NCI-H128 (cell line): ENCODE results near the gene CEP57L1.
A peak's percentile ranks its signal among the peaks of the same experiment; 100 is the strongest.

Source experiments
- DNase-seq: peaks from one replicate; lab custom pipeline; 2025; ENCODE audit not compliant: unreplicated experiment; lab: John Stamatoyannopoulos, UW

Gene CEP57L1

DNA sequence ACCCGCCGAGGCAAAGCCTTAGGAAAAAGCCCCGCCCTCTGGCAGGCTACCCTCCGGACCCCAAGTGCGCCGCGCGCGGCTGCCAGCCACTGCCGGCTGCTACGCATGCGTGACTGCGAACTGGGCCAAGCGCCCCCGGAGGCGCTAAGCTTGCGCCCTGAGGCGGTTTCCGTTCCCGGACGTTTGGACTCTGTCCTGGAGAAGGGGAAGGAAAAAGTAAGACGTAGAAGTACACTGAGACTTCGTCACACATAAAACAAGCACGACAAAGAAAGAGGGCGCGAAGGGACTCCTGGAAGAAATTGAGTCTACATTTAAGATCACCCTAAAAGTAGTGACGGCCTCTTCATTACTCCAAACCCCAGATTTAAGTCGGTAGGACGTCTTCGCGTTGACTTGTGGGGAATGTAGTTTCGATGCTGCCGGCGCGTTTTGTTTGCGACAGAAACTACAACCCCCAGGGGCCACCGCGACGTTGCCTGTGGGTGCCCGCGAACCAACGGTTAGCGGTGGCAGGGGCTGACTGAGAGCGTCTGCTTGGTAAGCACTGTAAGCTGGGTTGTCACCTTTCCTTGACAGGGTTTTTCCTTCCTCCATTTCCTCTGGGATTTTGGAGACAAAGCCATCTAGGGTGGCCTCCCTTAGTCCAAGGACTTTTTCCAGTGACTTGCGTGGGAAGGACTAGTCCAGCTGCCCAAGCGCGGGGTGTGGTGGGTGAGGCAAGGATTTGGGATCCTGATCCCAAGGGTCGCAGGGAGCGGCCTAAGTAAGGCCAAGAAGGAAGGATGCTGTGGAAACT, at the start of gene CEP57L1:
Gene CEP57L1 (plus strand): TSS at position 472 of the 799 bp plus-strand sequence. CDS start 49,715 bp downstream, outside the sequence.
- peak; percentile 94 for DNase-seq

DNA sequence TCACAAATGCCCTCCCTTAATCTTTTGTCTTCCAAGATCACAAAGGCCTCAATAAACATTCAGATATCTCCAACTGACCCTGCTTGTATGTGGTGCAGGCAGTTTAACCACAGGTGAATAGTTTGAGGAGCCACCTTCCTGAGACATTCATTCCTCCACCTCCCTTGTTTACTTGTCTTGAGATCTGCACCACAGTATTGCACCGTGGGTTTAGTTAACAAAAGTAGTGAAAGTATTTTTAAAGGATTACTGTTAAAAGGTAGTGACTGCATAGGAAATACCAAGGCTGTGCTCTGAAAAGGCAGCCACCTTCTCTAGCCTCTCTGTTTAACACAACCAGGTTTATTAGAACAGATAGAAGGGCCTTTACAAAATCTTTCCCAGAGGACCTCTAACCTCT, 47.1 kb upstream of the CEP57L1 start:
- no peak for DNase-seq

DNA sequence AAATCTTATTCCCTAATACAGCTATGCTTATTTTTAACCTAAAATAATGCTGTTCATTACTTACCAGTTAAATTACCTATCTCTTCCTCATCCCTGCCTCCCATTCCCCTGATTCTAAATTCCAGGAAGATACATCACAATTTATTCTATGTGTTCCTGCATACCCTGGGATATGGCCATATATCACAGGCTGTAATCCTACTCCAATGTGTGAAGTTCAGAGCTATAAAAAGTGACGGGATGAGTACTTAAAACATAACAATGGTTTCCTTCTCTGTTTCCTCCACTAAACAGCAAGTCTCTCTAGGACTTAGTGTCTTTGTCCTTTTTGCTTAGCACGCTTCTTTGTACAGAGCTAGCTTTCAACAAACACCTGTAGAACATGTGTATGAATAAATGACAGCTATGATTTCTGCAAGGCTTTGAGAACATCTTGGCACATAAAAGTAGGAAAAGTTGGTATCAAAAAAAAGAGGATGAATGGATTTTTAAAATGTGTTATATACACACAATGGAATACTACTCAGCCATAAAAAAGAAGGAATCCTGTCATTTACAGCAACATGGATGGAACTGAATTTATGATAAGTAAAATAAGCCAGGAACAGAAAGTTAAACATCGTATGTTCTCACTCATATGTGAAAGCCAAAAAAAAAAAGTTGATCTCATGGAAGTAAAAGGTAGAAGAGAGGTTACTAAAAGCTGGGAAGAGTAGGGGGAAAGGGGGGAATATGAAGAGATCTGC, 46.5 kb upstream of the CEP57L1 start:
- DNase-seq, result no peak

DNA sequence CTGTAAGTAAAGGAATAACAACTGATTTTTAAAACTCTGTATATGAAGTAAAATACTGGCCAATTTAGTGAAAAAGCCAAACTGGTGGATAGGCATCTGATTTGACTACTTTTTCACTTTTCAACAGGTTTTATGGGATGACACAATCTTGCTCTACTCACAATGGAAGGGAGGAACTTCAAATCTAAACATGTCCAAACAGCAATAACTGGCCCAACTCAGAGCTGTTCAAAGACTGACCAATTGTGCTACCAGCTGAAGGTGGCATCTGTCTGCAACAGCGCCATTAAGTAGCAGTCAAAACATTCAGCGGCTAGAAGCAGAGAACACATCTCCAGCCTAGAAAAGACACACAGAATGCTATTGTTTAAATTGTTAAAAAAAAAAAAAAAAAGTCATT, 45.3 kb upstream of the CEP57L1 start:
- DNase-seq, result no peak

DNA sequence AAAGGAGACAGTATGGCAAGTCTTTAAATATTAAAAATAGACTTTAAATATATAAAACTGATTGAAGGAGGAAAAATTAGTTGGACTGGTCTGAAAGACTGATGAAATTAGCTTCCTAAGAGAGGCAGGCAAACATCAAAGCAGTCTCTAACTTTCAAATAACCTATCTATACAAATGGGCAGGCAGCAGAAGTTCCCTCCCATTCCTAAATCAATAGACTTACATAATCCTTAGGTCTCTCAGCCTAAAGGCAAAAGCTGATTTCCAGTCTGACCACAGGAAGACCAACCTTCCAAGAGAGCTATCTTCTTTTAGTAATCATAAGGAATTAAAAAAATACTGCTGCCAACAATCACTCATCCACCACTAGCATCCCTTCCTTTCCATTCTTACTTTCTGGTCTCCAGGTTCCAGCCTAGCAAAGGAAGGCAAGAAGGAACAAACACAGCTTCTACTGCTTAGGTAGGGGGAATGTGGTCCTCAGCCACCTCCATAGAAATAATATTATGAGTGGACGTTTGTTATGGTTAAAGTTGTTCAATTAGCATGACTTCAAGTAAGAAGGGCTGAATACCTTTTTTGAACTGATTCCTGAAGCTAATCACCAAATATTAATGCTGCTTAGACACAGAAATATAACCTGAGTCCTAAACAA, 44.7 kb upstream of the CEP57L1 start:
- no peak for DNase-seq

DNA sequence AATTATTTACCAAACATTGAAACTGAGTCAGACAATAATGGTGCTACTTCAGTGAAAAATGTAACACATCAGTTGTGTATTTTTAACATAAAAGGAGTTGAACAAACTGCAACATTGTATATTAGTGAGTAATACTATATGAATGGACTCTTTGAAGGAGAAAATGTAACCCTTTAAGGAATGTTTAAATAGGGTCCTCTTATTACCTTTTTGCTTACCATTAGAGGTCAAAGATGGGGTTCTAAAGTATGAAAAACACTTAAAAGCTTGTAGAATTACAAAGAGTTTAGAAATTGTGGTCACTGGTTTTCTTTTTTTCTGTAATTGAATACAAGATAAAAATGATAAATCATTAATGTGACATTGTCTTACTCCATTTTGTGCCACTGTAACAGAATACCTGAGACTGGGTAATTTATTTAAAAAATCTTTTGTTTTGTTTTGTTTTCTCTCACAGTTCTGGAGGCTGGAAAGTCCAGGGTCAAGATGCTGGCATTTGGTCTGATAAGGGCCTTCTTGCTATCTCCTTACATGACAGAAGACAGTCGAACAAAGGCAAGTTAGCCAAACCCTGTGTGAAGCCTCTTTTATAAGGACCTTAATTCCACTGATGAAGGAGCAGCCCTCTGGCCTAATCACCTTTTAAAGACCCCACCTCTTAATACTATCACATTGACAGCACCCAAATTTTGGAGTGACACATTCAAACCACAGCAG, 43.8 kb upstream of the CEP57L1 start:
- DNase-seq, result no peak

DNA sequence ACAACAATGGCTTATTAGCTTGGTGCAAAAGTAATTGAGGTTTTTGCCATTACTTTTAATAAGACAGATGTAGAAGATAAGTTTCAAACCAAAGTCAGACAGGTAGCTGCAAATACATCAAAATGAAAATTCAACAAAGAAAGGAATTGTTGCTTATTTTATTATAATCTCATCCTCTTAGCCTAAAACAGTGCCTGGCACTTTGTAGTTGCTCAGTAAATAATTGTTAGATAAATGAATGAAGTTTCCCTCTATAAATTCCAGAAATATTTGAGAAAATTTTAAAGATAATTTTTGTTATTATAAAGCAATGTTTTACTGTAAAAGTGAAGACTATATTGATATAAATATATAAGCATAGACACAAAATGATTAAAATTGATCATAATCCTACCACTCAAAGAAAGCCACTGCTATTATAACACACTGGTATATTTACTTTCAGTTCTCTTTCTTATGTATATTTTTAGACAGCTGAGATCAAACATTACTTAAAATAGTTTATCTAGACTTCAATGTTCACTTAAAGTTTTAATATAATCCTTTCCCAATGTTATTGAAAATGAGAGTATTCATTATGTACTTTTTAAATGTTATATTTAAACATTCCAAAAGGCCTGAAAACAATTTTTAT, 43.2 kb upstream of the CEP57L1 start:
- no peak for DNase-seq

DNA sequence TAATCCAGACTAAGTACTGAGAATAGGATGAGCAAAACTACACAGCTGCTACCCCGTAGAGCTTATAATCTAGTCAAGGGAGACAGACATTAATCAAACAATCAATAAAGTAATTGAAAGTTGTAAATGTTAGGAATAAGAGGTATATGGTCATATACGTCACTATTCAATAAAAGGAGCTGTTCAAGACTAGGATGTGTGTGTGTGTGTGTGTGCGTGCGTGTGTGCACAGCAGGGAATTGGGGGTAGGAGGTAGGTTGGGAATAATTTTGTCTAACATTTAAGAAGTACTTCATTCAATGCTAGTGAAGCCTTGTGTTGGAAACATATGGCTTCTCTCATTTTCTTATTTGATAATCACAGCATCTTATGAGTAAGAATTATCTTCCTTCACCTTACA, 42.5 kb upstream of the CEP57L1 start:
- DNase-seq, result no peak

DNA sequence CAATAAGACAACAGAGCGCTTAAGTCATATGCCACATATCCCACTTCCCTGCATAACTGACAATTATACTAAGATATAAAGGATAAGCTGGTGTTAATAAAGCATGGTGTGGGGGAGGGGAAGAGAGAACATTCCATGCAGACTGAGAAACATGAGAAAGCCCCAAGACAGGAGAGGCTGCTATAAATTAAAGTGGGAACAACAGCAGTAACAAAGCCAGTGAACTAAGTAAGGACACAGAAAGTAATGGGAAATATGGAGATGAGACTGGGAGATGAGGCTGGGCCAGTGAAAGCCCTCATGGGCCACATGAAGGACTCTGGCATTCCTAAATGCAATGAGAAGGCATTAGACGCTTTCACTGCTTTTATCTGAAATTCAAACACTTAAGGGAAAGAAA, 42.0 kb upstream of the CEP57L1 start:
- no peak for DNase-seq

DNA sequence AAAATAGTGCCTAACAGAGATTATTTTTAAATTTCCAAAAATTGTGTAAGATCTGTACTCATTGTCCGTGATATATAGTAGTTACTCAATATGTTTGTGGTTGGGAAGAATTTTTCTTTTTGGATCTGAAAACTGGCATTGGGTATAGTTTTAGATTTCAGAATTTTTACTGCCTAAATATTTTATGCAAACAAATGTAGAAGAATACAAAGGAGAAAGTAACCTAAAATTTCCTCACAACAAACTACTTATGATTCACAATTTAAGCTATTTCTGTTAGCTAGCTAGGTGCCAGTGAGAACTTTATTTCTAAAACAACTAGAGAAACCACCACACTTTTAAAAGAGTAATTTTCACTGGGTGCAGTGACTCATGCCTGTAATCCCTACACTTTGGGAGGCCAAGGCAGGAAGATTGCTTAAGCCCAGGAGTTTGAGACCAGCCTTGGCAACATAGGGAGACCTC, 39.5 kb upstream of the CEP57L1 start:
- DNase-seq, result no peak

DNA sequence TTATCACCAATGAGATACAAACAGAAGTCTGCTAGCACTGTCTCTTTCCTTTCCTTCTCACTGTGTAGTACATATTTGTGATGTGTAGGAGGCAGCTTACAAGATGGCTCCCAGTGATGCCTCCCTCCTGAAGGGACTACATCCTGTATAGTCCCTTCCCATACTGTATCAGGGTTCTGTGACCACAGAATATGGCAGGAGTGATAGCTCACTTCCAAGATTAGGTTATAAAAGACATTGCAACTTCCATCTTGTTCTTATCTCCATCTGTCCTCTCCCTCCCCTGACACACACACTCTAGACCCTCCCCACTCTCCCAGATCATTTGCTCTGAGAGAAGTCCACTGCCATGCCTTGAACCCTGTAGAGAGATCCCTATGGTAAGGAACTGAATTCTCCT, 38.6 kb upstream of the CEP57L1 start:
- no peak for DNase-seq

DNA sequence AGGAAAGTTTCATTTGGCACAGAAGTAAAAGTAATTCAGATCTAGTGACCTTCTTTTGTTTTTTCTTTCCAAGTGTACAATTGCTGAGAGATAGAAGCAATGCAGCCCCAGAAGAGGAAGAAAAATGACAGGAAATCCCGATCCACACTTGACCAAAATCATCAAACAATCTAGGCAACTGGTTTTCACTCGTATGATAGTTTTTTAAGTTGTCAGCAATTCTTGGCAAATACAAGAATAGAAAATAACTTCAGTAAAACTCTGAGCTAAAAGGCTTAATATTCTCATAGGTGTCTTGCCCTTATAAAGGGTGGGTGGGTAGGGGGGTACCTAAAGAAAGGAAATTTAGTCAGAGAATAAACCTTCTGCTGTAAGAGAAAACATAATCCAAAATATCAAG, 36.7 kb upstream of the CEP57L1 start:
- no peak for DNase-seq

DNA sequence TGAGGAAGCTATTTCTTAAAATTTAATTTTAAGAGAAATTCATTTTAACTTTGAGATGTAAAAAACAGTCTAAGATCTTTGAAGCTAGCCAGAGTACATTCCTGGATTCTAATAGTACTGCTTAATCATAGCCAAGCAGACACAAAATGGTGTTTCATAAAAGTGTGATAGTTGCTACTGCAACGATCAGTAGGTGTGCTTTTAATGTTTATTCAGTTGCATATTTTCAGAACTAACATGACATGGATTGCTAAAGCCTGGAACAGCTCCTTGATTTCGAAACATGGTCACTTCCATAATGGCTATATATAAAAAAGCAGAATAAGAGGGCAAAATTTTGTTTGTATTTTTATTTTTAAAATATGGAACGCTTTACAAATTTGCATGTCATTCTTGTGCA, 36.2 kb upstream of the CEP57L1 start:
- no peak for DNase-seq

DNA sequence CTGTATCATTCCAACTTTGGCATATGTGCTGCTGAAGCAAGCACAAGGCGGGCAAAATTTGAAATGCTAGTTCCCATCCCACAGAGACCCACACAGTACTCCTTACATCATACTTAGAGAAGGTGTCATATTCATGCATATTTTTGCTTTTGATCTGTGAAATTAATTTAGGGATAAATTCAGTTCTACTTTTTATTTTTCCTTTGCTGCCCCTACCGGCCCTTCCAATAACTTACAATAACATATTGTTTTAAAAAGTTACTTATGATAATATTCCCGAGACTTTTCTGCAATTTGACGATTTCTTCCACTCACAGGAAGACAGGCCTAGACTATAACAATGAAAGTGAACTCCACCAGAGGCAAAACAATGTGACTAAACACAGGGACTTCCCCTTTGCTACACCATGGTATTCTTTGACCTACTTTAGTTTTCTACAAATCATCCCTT, 35.7 kb upstream of the CEP57L1 start:
- DNase-seq, result no peak

DNA sequence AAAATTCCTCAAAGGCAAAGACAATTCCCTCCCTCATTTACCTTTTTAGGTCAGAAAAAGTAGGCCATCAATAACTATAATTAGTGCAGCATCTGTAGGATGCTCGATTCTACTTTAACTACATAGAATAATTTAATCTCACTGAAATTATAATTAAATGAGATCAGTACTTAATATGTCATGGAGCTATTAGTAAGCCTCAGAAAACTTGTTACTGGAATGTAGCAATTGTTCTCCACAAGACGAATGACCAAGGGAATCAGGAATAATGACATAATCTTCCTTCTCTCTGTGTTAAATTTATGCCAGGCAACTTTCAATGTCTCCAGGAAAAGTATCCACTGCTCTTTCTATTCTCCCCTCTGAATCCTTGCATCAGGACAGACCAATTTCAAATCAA, 34.7 kb upstream of the CEP57L1 start:
- no peak for DNase-seq

DNA sequence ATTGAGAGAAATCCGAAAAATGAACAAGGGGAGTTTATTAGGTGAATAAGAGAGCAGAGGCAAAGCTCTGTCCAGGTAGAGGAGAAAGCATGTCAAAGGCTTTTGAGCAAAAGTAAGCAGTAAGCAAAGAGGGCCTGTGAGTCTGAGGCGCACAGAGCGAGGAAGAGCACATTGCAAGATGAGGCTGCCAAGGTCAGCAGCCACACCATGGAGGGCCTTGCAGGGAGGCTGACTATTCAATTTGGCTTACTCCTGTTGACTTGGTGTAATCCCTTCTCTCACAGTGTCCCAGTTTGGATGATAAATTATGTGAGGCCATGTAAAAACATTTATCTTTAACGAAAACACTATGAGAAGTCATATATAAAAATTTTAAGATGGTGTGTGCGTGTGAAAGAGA, 33.1 kb upstream of the CEP57L1 start:
- DNase-seq, result no peak

DNA sequence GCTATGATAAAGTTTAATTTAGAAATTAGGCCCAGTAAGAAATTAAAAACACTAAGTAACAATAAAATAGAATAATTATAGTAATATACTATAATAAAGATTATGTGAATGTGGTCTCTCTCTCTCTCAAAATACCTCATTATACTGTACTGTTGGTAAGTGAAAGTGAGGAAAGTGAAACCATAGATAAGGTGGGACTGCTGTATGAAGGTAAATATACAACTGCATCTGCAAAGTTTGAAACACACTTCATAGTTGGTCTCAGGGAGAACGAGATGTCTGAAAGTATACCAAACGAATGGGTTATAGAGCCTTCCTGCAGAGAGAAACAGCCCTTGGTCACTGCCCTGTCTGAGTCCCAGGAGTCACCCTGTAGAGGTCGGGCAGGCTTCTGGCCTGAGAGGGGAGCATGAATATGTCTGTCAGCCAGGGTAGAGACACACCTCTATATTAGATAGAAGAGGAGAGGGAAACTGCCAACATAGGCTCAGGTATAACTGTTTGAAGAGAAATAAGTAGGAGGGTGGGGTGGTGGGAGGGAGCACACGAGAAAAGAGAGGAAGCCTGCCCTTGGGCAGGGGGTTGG, 32.4 kb upstream of the CEP57L1 start:
- DNase-seq, result no peak

DNA sequence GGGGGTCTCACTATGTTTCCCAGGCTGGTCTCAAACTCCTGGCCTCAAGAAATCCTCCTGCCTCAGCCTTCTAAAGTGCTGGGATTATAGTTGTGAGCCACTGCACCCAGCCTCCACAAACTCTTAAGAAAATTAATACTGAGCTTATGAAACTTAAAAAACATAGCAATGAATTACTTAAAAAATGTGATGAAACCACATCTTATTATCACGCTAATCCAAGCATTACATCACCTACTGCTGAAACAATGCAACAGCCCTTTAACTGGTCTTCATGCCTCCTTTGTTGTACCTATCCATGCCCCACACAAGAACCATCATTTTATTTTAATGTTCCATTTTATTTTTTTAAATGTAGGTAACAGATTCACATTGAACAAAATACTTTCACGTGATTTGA, 25.6 kb upstream of the CEP57L1 start:
- no peak for DNase-seq

DNA sequence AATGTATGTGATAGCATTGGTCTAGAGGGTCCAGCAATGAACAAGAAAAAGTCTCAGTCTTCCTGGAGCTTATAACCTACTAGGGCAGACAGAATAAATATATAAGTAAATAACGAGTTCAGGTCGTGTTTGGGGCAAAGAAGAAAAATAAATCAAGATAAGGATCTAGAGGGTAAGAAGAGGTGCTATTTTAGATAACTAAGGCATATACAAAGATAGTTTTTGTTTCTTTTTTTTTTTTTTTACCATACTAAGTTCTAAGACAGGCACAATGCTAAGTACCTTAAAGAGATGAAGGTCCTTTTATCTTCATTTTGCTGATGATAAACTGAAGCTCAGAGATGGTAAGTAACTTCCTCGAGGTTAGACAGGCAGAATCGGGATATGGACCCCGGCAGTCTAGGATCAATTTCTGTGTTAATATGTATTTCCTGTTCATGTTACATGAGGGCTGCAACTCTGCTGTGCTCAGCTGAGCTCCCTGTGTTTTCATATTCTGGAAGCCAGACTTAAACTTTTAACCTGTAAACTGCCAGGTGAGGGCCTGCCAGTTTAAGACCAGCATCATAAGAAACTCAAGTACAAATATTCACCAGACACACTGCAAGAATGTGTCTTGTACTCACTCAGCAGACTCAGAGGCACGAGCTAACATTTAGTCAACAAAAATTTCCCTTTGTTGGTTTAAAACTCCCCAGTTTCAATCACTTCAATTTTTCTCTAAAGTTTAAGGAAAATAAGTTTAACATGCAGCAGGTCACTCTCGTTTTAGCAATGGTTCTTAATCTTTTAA, 24.0 kb upstream of the CEP57L1 start:
- no peak for DNase-seq
